Osteocyte (in vitro differentiated cells): Measurements from ENCODE around the gene VSIG2. TPM values are rescaled to one million over a fixed set of nuclear protein-coding genes. Genes with fewer than 3 reads are reported as not detected.

Experiments
- DNase-seq: peaks from one replicate; pipeline ENCODE4 v3.0.0; 2021; ENCODE audit warnings: mixed read lengths; ENCODE audit not compliant: unreplicated experiment; ENCODE audit errors: extremely low spot score
- H3K27ac Mint-ChIP-seq: one replicate; pipeline ENCODE4 v1.8.0; 2021; ENCODE audit warnings: mild to moderate bottlenecking, mixed read lengths; ENCODE audit not compliant: unreplicated experiment
- H3K27me3 Mint-ChIP-seq: one replicate; pipeline ENCODE4 v1.8.0; 2021; ENCODE audit warnings: mixed read lengths; ENCODE audit not compliant: unreplicated experiment
- H3K36me3 Mint-ChIP-seq: one replicate; pipeline ENCODE4 v1.8.0; 2021; ENCODE audit warnings: mixed read lengths; ENCODE audit not compliant: unreplicated experiment
- H3K4me1 Mint-ChIP-seq: one replicate; pipeline ENCODE4 v1.8.0; 2021; ENCODE audit warnings: mixed read lengths; ENCODE audit not compliant: unreplicated experiment
- H3K4me3 Mint-ChIP-seq: one replicate; pipeline ENCODE4 v1.8.0; 2021; ENCODE audit warnings: mild to moderate bottlenecking, moderate library complexity, mixed read lengths; ENCODE audit not compliant: unreplicated experiment
- H3K9me3 Mint-ChIP-seq: one replicate; pipeline ENCODE4 v1.8.0; 2021; ENCODE audit warnings: mixed read lengths; ENCODE audit not compliant: unreplicated experiment
- CTCF ChIP-seq: fragments of 200-600 bp; sonication (generic); IDR thresholded peaks from 2 replicates; pipeline ENCODE4 v1.5.0; 2021; ENCODE audit warnings: antibody characterized with exemption, mild to moderate bottlenecking, moderate library complexity
- total RNA-seq: library from RNA; stranded (reverse); gene quantifications from 2 replicates; pipeline ENCODE4 v1.2.1, GENCODE V29; 2021

The VSIG2 gene
- total RNA-seq, 1 donor from 2014 or later = 0.30 TPM

DNA sequence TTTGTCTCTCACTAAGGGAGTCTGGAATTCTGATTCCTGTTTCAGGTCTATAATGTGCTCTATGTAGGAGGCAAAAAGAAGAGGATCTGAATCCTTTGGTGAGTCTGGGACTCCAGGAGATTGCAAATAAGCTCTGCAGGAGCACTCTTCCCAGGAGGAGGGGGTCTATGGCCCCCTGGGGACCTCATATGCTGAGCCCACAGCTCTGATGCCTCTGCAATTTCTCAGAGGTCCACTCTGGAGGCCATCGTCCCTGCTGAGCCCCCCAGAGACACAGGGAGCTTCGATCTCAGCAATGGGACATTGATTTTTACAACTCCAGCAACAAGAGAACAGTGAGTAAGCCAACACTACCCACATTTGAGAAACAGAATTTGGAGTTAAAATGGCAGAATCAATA, 32.5 kb downstream of the VSIG2 start:
- TF ChIP-seq CTCF = no peak

DNA sequence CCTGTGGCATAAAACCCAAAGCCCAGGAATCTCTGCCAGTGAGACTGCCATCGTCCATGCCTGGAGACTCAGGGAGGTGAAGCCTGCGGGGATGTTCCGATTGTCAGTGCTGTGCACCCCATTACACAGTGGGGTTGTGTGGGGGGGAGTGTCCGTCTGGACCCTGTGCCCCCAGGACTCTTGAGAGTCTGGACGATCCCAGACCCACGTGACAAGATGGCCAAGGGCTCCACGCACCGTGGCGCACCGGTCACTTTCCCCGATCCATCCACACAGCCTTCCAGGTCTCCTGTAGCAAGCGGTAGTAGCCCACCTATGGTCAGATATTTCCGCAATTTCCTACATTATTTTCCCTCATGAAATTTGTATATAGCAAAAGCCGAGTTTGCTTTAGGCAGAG, 33.3 kb downstream of the VSIG2 start:
- no peak overlapping the region for H3K27ac Mint-ChIP-seq
- H3K9me3 Mint-ChIP-seq = no peaks in the 10 kb centered on the region
- no peaks in the 10 kb centered on the region for H3K36me3 Mint-ChIP-seq
- peaks cover 76% of the 10 kb centered on the region for H3K27me3 Mint-ChIP-seq
- no peak for TF ChIP-seq CTCF
- DNase-seq = no peak
- peak overlapping the region; percentile 59 for H3K4me3 Mint-ChIP-seq
- peaks cover 10% of the 10 kb centered on the region for H3K4me1 Mint-ChIP-seq

More for the DNA sequence above, 32.5 kb downstream of the VSIG2 start:
- no peak for DNase-seq
- H3K36me3 Mint-ChIP-seq = no peaks in the 10 kb centered on the region
- no peak overlapping the region for H3K27ac Mint-ChIP-seq
- peaks cover 11% of the 10 kb centered on the region for H3K4me1 Mint-ChIP-seq
- peaks cover 79% of the 10 kb centered on the region for H3K27me3 Mint-ChIP-seq
- H3K9me3 Mint-ChIP-seq = no peaks in the 10 kb centered on the region
- no peak overlapping the region for H3K4me3 Mint-ChIP-seq

GRCh38 chr11:124717786-124718651, 34.0 kb downstream of the VSIG2 start:
- Mint-ChIP-seq H3K27ac (no peak overlapping the region), H3K4me1 (peaks cover 10% of the 10 kb centered on the region), H3K36me3 (no peaks in the 10 kb centered on the region), H3K9me3 (no peaks in the 10 kb centered on the region), H3K4me3 (peak overlapping the region; percentile 78), H3K27me3 (peaks cover 76% of the 10 kb centered on the region)
- TF ChIP-seq CTCF = no peak
- no peak for DNase-seq

- H3K27me3 Mint-ChIP-seq = peaks cover 72% of the 10 kb centered on the region
- H3K36me3 Mint-ChIP-seq = no peaks in the 10 kb centered on the region
- no peak for DNase-seq
- no peak overlapping the region for H3K27ac Mint-ChIP-seq
- H3K4me1 Mint-ChIP-seq = peaks cover 10% of the 10 kb centered on the region
- peak overlapping the region; percentile 78 for H3K4me3 Mint-ChIP-seq
- no peak for TF ChIP-seq CTCF
- H3K9me3 Mint-ChIP-seq = no peaks in the 10 kb centered on the region
Measured at GRCh38 chr11:124717421-124717785, 34.7 kb downstream of the VSIG2 start.

DNA sequence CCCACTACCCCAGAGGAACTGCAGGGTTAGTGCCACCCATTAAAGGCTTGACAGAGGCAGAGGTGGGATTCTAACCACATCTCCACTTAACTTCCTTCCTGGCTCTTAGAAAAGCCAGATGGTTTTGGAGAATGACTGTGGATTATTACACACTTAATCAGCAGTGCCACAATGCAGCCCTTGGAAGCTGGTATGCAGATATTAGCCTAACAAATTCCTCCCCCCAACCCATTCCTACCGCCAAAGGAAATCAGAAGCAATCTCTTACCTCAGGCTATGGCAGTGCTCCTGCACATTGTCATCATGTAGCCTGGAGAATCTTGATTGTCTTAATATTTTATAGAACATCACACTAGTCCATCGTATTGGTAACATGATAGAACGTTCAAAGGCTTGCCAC, 35.5 kb downstream of the VSIG2 start:
- H3K27me3 Mint-ChIP-seq = peaks cover 66% of the 10 kb centered on the region
- H3K4me1 Mint-ChIP-seq = peaks cover 10% of the 10 kb centered on the region
- no peak overlapping the region for H3K27ac Mint-ChIP-seq
- H3K4me3 Mint-ChIP-seq = no peak overlapping the region
- no peak for DNase-seq
- H3K9me3 Mint-ChIP-seq = no peaks in the 10 kb centered on the region
- TF ChIP-seq CTCF = no peak
- H3K36me3 Mint-ChIP-seq = no peaks in the 10 kb centered on the region
